Stimulated activated CD8-positive, alpha-beta memory T cell treated with anti-CD3 and anti-CD28 coated beads, Interleukin-15, amount 100 ng/mL, for 4 hours (primary cell): ENCODE measurements around the gene SLC25A33.
"Not testable (repeated sequence)": the region's sequence is repeated elsewhere in the genome, so short reads cannot be mapped to it uniquely, and the experiment has no call there.

Experiments
- DNase-seq, 2 donors: peaks; one replicate each; pipeline ENCODE4 v3.0.0-alpha.2; 2020; ENCODE audit warnings: low read depth in 2 of 2

Gene SLC25A33

DNA sequence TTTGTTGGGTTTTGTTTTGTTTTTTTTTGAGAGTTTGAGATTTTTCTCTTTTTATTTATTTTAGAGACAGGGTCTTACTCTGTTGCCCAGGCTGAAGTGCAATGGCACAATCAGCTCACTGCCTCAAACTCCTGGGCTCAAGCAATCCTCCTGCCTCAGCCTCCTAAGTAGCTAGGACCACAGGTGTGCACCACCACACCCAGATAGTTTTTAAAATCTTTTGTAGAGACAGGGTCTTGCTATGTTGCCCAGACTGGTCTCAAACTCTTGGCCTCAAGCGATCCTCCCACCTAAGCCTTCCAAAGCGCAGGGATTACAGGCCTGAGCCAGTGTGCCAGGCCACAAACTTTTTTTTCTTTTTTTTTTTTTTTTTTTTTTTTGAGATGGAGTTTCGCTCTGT lies 85.8 kb downstream of the SLC25A33 start:
- not testable (repeated sequence) for DNase-seq

DNA sequence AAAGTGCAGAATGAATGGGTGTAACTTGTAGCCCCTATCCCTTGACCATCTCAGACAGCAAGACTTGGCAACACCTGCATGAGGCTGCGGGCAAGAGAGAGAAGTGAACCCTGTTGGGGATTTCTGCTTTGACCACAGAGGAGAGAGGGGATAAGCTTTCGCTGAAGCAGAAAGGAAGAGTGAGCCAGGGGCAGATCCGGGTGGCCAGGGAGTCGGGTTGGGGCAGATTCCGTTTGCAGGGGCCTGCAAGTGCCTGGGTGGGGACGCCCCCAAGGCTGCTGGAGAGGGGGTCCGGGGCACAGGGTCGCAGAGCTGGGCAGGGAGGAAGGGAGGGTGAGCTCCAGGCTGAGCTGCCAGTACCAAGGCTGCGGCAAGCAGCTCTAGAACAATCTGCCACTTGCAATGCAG lies 86.9 kb downstream of the SLC25A33 start:
- no peak for DNase-seq

DNA sequence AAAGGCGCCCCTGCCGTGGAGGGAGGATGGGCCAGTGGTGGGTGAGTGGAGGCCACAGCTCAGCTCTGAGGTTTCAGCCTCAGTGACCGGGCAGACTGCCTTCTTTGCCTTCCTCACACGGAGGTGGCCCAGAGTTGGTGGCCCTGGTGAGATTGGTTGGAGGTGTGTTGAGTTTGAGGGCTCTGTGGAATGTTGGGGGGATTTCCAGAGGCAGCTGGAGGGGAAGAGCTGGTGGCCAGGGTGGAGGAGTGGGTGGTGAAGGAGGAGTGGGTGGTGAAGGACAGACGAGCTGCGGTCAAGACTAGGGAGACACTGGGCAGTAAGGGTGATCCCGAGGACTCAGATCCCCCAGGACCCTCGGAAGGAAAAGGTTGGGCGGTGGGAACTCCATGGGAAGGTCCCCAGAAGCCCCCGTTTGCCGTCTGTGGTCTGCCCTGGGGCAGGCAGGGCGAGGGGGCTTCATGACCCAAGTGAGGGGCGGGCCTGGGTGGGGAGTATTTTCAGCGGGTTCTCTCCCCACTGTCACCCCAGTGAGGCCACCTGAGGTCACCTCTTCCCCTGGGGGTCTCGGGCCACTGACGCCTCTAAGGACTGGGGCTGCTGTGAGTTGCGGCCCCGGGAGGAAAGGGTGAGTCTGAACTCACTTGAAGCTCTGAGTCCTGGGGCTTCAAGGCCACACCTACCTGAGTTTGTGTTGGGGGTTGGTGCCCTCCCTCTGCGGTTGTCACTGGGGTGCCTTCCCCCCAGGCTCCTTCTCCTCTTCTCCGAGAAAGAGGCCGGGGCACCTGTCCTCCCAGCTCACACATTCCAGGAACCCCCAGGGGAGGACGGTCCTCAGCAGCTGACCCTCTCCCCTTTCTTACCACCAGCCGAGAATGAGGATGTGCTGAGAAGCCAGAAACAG lies 89.5 kb downstream of the SLC25A33 start:
- DNase-seq: peak; percentile 34 to 50

DNA sequence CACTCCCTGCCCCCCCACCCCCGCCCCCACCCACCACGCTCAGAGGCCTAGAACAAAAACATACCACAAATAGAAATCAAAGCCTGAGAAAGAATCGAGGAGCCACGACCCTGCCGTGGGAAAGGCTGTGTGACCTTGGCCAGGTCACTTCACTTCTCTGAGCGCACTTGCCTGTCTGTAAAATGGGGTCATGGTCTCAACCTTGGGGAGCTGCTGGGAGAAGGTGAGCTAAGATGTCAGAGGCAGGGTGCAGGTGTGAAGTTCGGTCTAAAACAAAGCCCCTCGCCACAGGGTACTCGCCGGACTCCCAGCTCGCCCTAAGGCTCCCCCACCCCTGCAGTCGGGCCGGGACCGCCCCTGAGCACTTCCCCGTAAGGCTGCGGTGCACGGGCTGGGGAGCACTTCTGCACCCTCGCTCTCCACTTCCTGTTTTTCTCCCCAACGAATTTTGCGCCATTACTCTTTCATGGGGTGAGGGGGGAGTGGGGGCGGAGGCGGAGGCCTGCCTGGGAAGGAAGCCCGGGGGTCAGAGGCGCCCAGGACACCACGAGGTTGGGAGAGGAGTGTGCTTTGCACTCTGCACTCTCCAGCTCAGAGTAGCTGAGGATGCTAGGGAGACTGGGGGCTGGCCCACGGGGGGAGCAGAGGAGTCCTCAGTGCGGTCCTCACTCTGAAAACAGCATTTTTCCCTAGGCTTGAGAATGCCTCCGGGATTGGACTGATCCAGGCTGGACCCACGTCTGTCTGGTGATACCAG lies 90.4 kb downstream of the SLC25A33 start:
- DNase-seq: peak; percentile 46 to 52

DNA sequence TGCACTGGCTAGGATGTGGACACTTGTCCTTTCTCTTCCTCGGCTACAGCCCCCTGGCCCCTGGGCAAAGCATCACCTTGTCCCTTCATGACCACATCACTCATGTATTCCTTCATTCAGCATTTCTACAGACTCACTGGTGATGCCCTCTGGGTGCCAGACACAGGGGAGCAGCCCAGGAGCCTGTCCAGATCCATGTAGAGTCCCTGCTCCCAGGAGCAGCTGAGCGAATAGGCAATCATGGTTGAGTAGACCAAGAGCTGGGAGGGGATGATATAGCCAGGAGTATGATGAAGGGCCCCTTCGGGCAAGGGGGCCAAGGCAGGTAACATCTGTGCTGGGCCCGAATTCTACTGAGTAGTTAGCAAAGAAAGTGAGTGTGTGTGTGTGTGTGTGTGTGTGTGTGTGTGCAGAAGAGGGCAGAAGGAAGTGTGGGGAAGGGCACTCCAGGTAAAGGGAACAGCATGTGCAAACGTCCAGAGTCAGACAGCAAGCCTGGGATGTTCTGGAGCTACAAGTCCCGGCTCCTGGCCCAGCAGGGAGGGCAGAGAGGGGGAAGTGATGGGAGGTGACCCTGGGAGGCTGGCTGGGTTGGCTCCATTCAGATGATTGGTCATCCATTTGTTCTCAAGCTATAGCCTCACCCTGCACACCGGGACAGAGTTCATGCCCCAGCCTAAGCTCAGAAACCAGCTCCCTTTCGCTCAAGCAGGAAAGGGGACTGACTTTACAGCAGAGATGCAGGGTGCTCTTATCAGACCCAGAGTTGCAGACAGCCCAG lies 91.3 kb downstream of the SLC25A33 start:
- DNase-seq: no peak

DNA sequence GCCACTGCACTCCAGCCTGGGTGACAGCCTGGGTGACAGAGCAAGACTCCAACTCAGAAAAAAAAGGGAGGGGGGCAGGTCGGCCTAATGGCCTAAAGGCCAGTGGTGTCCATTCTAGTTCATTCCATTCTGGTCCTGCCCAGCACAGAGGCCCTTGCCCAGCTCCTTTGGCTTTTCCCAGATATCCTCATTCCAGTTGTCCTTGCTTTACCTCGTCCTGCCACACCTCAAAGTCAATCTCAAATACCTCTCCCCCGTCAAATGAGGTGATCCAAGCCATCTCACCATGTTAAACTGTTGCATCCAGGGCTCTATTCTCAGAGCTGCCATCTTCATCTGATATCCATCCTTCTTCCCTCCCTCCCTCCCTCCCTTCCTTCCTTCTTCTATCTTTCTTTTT lies 92.3 kb downstream of the SLC25A33 start:
- no peak for DNase-seq

DNA sequence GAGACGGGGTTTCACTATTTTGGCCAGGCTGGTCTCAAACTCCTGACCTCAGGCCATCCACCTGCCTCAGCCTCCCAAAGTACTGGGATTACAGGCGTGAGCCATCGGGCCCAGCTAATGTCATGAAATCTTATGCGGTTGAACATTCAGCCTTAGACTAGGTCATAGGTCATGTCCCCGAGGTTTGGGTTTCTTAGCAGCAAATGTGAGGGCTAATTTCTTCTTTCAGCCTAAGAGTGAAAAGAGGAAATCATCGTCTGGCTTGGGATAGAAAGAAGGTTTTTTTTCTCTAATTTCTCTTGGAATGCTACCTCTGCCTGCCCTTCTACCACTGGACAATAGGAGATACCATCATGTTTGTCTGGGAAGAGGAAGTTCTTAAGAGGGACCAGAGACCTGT lies 94.2 kb downstream of the SLC25A33 start:
- no peak for DNase-seq

DNA sequence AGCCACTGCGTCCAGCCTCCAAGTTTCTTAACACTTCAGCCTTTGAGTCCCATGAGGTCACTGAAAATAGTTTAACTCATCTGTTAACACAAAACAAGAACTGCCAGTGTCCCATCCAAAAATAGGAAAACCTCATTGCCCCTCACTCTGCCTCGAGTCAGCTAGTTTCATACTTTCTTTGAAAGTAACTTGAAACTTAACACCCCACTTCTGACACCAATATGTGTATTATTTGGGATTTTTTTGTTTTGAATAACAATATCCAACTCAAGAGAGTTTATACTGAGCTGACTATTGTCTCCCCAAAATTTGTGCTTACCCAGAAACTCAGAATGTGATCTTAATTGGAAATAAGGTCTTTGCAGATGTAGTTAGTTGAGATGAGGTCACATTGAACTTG lies 95.3 kb downstream of the SLC25A33 start:
- DNase-seq: no peak
